HepG2 (cell line): ENCODE data around the gene ATN1. TPM values are rescaled to one million over a fixed set of nuclear protein-coding genes. Genes with fewer than 3 reads are reported as not detected.

Experiments used
- ATRX ChIP-seq: sonication (generic); formaldehyde crosslinking; IDR thresholded peaks from 2 replicates; pipeline ENCODE4 v1.4.0; 2020; ENCODE audit warnings: missing genetic modification reagents, borderline replicate concordance
- ETV5 ChIP-seq: IDR thresholded peaks from 2 replicates; pipeline ENCODE4 v1.6.1; 2018; ENCODE audit warnings: missing biosample characterization, missing genetic modification reagents, inconsistent platforms, borderline replicate concordance
- FOSL2 ChIP-seq: sonication (generic); formaldehyde crosslinking; IDR thresholded peaks from 2 replicates; pipeline ENCODE4 v1.4.0; 2020; ENCODE audit warnings: missing genetic modification reagents
- GATAD1 ChIP-seq: IDR thresholded peaks from 2 replicates; pipeline ENCODE4 v1.6.1; 2016; ENCODE audit warnings: missing genetic modification reagents, missing compliant biosample characterization
- HNRNPL ChIP-seq: fragments of 200-400 bp; formaldehyde crosslinking; IDR thresholded peaks from 2 replicates; pipeline ENCODE4 v1.6.1; 2017; ENCODE audit warnings: mild to moderate bottlenecking, low read depth, low read length
- KDM3A ChIP-seq: IDR thresholded peaks from 2 replicates; pipeline ENCODE4 v1.6.1; 2018; ENCODE audit warnings: low read depth, missing compliant biosample characterization
- MLXIP ChIP-seq: sonication (generic); formaldehyde crosslinking; IDR thresholded peaks from 2 replicates; pipeline ENCODE4 v1.9.0; 2021; ENCODE audit warnings: missing genetic modification reagents, borderline replicate concordance
- STAG1 ChIP-seq: sonication (generic); formaldehyde crosslinking; IDR thresholded peaks from 2 replicates; pipeline ENCODE4 v1.4.0; 2020; ENCODE audit warnings: missing genetic modification reagents
- TFDP1 ChIP-seq: IDR thresholded peaks from 2 replicates; pipeline ENCODE4 v1.6.1; 2016; ENCODE audit warnings: missing compliant biosample characterization, missing genetic modification reagents, borderline replicate concordance
- THAP9 ChIP-seq: sonication (generic); formaldehyde crosslinking; IDR thresholded peaks from 2 replicates; pipeline ENCODE4; 2020; ENCODE audit warnings: missing genetic modification reagents, mild to moderate bottlenecking, borderline replicate concordance
- ZBTB21 ChIP-seq: sonication (generic); formaldehyde crosslinking; IDR thresholded peaks from 2 replicates; pipeline ENCODE4 v1.4.0; 2020; ENCODE audit warnings: missing genetic modification reagents
- ZFP1 ChIP-seq: IDR thresholded peaks from 2 replicates; pipeline ENCODE4 v1.6.1; 2016
- ZNF230 ChIP-seq: sonication (generic); formaldehyde crosslinking; IDR thresholded peaks from 2 replicates; pipeline ENCODE4 v1.4.0; 2020; ENCODE audit warnings: mild to moderate bottlenecking, missing genetic modification reagents
- ZNF3 ChIP-seq: IDR thresholded peaks from 2 replicates; pipeline ENCODE4 v1.7.0; 2017; ENCODE audit warnings: inconsistent platforms
- ZNF335 ChIP-seq: sonication (generic); formaldehyde crosslinking; IDR thresholded peaks from 2 replicates; pipeline ENCODE4 v1.4.0; 2020; ENCODE audit warnings: missing genetic modification reagents
- ZNF503 ChIP-seq: sonication (generic); formaldehyde crosslinking; IDR thresholded peaks from 2 replicates; pipeline ENCODE4 v1.4.0; 2020; ENCODE audit warnings: missing genetic modification reagents
- ZNF572 ChIP-seq: sonication (generic); formaldehyde crosslinking; IDR thresholded peaks from 2 replicates; pipeline ENCODE4 v1.5.1; 2020; ENCODE audit warnings: mild to moderate bottlenecking, missing genetic modification reagents
- ZNF619 ChIP-seq: sonication (generic); formaldehyde crosslinking; IDR thresholded peaks from 2 replicates; pipeline ENCODE4 v1.4.0; 2020; ENCODE audit warnings: mild to moderate bottlenecking, missing genetic modification reagents
- ZNF670 ChIP-seq: sonication (generic); formaldehyde crosslinking; IDR thresholded peaks from 2 replicates; pipeline ENCODE4 v1.8.0; 2022; ENCODE audit warnings: mild to moderate bottlenecking, missing genetic modification reagents, borderline replicate concordance
- ZNF674 ChIP-seq: sonication (generic); formaldehyde crosslinking; IDR thresholded peaks from 2 replicates; pipeline ENCODE4 v1.5.0; 2020; ENCODE audit warnings: low read depth, mild to moderate bottlenecking, missing genetic modification reagents
- ZSCAN25 ChIP-seq: sonication (generic); formaldehyde crosslinking; IDR thresholded peaks from 2 replicates; pipeline ENCODE4 v1.8.0; 2022; ENCODE audit warnings: mild to moderate bottlenecking, missing genetic modification reagents
- polyA plus RNA-seq, 8 experiments: library from polyadenylated mRNA; depleted of rRNA in 3 of 8; stranded (reverse) in 7 of 8; unstranded in 1 of 8; fragments of >200 nt; fragmentation: Illumina TruSeq in 4 of 8; extraction: Trizol in 4 of 8; gene quantifications; 2 replicates each; pipeline versions ENCODE4 v1.2.1 to v1.2.3, GENCODE V29; 2011 to 2016; ENCODE audit warnings: low read depth in 4 of 8, missing spikeins in 1 of 8, mixed read lengths in 1 of 8; ENCODE audit not compliant: insufficient read depth in 1 of 8
- total RNA-seq, 5 experiments: library from RNA; depleted of rRNA; stranded (reverse); fragments of >200 nt; fragmentation: Illumina TruSeq; extraction: Trizol; gene quantifications; 2 replicates each; pipeline ENCODE4 v1.2.3, GENCODE V29; 2016; ENCODE audit warnings: low read depth in 1 of 5

ATN1 gene
- total and polyA plus RNA-seq, 2 of the 13 experiments (the other 11 are each of a cell fraction or from before 2014, with no cell fraction given): 2.1 to 8.6 TPM

DNA sequence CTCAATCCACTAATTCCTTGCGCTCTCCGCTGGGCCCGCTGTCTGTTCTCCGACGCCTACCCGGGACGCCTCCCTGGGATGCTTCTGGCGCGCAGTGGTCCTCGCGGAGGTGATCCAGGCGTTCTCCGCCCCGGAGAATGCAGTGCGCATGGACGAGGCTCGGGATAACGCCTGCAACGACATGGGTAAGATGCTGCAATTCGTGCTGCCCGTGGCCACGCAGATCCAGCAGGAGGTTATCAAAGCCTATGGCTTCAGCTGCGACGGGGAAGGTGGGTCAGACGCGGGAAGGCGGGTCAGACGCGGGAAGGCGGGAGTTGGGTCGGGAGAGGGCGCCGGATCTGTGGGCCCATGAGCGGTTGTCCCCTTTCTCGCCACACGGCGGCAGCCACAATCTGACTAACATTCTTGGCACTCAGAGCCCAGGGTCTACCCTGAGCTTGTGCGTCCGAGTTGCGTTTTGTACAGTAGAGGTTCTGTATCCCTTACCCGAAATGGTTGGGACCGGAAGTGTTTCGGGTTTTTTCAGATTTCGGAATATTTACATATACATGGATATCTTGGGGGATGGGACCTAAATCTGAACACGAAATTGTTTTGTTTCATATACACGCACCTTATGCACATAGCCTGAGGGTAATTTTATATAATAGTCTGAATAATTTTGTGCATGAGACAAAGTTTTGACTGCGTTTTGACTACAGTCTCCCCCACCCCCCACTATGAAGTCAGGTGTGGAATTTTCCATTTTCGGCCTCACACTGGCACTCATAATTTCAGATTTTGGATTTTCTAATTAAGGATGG lies 16.8 kb downstream of the ATN1 start (continued):
- TF ChIP-seq THAP9 (peak; percentile 73; the same call in 1 of the 2 replicates), HNRNPL (0 out of 2 replicates have a peak, but pooled peaks have one; percentile 27), GATAD1 (peak; percentile 73; the same call in 1 of the 2 replicates), MLXIP (CRISPR knock-in tag) (no peak), ZNF230 (peak; percentile 6; the same call in 1 of the 2 replicates), ZNF670 (CRISPR knock-in tag) (0 out of 2 replicates have a peak, but pooled peaks have one; percentile 51), KDM3A (CRISPR knock-in tag) (peak; percentile 93), ETV5 (CRISPR knock-in tag) (peak; percentile 65; the same call in 1 of the 2 replicates), ATRX (CRISPR knock-in tag) (no peak), ZNF503 (CRISPR knock-in tag) (peak; percentile 71; the same call in 1 of the 2 replicates), ZNF335 (CRISPR knock-in tag) (no peak), ZSCAN25 (CRISPR knock-in tag) (0 out of 2 replicates have a peak, but pooled peaks have one; percentile 48), ZNF572 (CRISPR knock-in tag) (peak; percentile 43; the same call in 1 of the 2 replicates), ZNF3 (no peak), ZFP1 (CRISPR knock-in tag) (no peak), FOSL2 (peak; percentile 50; the same call in 1 of the 2 replicates), STAG1 (peak; percentile 95), TFDP1 (CRISPR knock-in tag) (peak; percentile 89), ZNF619 (CRISPR knock-in tag) (no peak), ZBTB21 (CRISPR knock-in tag) (peak; percentile 20; the same call in 1 of the 2 replicates), ZNF674 (CRISPR knock-in tag) (0 out of 2 replicates have a peak, but pooled peaks have one; percentile 43)
